Pons (tissue), 1 donor: Measurements from ENCODE around the gene LRMDA.

Experiments
- DNase-seq: peaks from one replicate; pipeline ENCODE4 v3.0.0-alpha.2; 2016; ENCODE audit warnings: low spot score

Gene LRMDA

GRCh38 chr10:76278811-76279460, 847.5 kb downstream of the LRMDA start:
- no peak for DNase-seq

DNA sequence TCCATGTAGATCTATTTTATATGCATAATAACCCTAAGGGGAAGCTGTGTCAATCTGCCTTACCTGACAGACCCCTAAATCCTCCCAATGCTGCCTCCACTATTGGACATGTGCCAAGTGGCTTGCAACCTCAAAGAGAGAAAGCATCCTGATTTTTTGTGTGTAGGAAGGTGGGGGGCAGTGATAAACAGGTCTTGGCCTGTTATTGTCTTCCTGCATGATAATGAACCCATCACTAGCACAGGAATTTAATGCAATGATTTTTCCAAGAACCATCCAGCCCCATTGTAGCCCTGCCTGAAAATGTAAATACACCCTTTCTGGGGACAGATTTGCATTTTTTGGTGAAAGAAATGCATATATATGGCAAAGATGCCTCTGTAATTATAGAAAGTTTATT, 850.2 kb downstream of the LRMDA start:
- DNase-seq, result no peak

- DNase-seq, result no peak
Observed at GRCh38 chr10:76282061-76283025, 850.9 kb downstream of the LRMDA start.

DNA sequence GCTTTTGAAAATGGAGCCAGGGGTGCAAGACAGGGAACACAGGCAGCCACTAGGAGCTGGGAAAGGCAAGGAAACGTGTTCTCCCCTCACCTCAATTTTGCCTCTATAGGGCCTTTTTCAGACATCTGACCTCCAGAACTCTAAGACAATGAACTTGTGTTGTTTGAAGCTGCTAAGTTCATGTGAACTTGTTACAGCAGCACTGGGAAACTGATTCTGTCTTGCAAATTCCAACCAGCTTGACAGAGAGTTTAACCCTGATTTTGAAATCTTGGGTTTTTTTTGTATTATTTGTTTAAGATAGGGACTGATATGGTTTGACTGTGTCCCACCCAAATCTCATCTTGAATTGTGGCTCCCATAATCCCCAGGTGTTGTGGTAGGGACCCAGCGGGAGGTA, 852.9 kb downstream of the LRMDA start:
- no peak for DNase-seq

- no peak for DNase-seq
Observed at GRCh38 chr10:76285012-76285411, 853.6 kb downstream of the LRMDA start.

DNA sequence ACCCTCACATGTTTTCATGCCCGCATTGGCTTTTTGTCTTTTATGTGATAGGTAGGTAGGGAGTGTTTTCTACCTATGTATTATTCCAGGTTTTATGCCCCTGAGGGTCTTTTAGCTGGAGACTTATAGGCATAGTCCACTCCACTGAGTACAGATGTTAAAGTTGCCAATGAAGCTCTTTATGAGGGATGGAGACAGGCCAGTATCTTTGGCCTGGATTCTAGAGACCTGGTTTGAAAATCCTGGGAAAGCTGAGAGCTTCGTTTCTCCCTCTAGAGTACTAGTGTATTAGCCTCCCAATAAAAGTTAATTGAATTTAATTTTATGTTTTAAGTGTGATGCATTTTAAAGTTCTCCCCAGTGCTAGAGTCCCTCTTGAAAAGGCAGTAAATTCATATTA, 854.1 kb downstream of the LRMDA start:
- DNase-seq, result no peak

- DNase-seq, result no peak
Observed at GRCh38 chr10:76286536-76286935, 855.1 kb downstream of the LRMDA start.

DNA sequence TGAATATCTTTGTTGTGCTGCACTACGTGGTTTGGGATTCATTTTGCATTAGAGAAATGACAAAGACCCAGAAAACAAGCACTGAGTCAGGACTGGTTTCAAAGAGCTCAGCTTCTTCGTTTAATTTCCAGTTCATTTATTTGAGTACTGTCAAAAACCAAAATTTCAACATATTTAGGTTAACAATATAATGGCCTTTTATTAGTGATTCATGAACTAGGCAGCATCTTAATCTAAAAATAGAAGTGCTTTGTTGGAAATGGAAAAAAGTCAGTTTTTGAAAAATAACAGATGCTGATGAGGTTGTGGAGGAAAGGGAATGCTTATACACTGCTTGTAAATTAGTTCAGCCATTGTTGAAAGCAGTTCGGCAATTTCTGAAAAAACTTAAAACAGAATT, 856.4 kb downstream of the LRMDA start:
- no peak for DNase-seq

DNA sequence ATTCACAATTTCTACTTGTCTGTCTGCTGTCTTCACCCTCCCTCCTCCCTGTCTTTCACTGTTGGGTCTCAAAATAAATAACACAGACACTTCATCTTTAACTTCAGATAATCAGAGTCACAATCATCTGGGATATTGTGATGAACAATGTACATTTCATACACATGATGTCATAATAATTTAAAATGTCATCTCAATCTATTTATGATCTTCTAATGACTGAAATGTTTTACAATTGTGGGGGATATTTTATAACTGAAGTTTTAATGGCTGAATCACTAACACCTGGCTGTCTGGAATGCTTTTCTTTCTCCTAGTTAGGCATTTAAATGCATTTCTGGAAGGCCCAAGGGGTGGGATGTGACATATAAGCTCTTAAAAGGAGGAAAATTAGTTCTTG, 859.8 kb downstream of the LRMDA start:
- DNase-seq, result no peak

DNA sequence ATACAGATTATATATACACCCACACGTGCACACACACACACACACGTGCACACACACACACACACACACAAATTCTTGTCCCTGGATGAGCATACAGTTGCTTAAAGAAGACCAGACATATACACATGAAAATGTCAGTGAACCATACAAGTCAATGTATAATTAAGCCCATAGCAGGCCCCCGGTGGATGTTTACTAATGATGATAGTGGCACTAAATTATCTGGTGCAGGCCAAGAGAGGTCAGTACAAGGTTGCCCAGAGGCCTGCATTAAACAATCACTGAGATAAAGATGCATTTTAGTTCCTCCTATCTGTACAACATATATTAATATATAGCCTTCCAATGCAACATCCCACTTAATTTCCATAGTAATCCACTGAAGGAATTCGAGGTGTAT, 860.5 kb downstream of the LRMDA start:
- no peak for DNase-seq

DNA sequence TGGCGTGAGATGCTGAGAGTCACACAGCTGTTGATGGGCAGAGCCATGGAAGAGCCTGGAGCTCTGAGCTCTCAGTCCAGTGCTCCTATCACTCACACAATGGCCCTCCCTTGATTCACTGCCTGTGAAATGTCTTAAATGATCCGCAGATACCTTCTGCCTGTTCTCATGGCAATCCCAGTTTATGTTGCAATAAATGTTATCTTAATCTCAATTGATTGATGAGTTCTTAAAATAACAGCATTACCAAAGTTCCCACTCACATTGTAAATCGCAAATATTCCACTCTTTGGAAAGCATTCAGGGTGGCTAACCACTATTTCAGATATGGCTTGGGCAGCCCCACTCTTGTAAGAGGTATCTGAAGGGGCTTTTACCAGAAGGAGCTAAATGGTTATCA, 865.5 kb downstream of the LRMDA start:
- no peak for DNase-seq

GRCh38 chr10:76297358-76297757, 865.9 kb downstream of the LRMDA start:
- DNase-seq, result no peak

DNA sequence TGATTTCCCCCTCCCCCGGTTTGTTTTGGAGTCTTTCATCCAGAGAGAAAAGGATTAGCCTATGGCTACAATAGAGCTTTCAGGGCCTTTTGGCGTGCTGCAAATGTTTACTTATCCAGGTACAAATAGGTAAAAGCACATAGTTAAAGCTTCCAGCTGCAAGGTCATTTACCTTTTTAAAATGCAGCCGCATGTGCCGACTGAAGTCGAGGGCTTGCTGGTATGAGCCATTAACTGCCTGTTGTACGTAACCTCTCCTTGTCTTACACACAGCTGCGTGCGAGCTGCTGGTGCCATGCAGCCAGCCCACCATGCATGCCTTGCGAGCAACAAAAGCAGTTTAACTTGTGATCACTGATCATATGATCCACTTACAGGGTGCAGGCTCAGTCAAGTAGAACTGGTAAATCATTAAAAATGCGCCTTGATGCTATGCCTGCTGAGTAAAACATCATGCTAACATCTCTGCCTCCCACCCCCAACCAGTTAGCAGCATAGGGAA, 866.4 kb downstream of the LRMDA start:
- no peak for DNase-seq

- DNase-seq, result no peak
Observed at GRCh38 chr10:76298329-76298728, 866.9 kb downstream of the LRMDA start.

- DNase-seq, result no peak
Observed at GRCh38 chr10:76299501-76299900, 868.1 kb downstream of the LRMDA start.

- no peak for DNase-seq
Observed at GRCh38 chr10:76301211-76301610, 869.8 kb downstream of the LRMDA start.

DNA sequence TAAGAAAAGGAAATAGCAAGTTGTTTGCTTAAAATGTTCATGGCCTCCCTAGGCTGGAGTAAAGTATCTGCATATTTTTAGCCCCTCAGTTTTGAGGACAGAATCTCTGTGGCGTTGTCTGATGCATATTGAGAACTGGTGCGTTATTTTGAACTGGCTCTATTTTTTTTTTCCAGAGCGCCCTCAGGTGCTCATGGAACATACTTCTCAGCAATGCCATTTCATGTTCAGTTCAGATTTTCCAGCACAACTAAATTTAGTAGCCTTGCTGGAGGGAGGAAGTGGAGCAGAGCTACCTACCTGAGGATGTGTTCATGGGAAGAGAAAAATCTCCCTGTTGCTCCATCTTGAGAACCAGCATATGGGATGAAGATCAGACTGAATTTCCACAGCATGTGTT, 870.5 kb downstream of the LRMDA start:
- no peak for DNase-seq

- no peak for DNase-seq
Observed at GRCh38 chr10:76302481-76302880, 871.1 kb downstream of the LRMDA start.

- no peak for DNase-seq
Observed at GRCh38 chr10:76302961-76303630, 871.7 kb downstream of the LRMDA start.

GRCh38 chr10:76303682-76304316, 872.4 kb downstream of the LRMDA start:
- DNase-seq, result peak; percentile 82

- no peak for DNase-seq
Observed at GRCh38 chr10:76305930-76306615, 874.6 kb downstream of the LRMDA start.

DNA sequence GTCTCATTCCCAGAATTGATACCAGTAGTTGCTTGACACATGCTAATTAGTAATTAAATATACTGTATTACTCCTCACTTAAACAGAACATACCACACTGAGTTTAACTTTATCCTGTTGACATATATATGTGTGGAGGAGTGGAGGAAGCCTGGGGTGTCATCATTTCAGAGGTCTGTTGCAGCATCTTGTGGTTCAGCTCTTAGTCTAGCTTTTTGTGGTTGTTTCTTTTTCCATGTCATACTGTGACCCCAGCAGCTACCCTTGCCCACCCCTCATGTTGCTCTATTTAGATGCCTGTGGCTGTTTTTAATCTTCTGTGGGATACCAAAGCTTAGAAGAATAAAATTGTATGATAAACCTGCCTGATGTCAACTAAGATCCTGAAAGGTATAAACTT, 875.4 kb downstream of the LRMDA start:
- DNase-seq, result no peak
